ENCODE data around the gene TDG. TPM values are rescaled to one million over a fixed set of nuclear protein-coding genes. Genes with fewer than 3 reads are reported as not detected.

The TDG gene
- total and polyA plus RNA-seq, 4 donors: 5.0 to 18.7 (median 11.8) TPM

DNA sequence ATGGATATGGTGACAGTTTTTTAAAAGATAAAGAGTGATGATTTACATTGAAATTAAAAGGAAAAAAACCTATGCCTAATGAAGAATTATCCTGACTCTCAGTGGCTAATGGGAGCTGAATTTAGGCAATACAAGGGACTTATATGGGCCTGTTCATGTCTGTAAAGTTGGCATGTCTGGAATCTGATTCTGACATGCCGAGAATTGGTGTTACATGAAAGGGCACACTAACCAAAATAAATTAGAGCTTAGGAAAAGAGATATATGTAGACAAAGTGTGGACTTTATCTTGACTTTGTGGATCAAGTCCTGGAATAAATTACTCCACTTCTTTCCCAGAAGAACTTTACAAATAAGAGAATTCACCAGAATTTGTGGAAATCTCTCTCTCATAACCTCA, 1.1 kb downstream of the TDG start:
- DNase-seq (ENCODE audit: low spot score): no peak
- peaks cover 6 to 24% (median 17%) of the 10 kb centered on the region in 4 donors for H3K4me1 ChIP-seq (ENCODE audit: control insufficient read depth in 4 of 4, insufficient read depth in 4 of 4, low read length in 3 of 4)
- 26% methylated on average over 1 of the region's 1 CpG for WGBS

GRCh38 chr12:103969391-103969790, 3.7 kb downstream of the TDG start:
- no peaks in the 10 kb centered on the region for H3K27me3 ChIP-seq (ENCODE audit: control insufficient read depth in 4 of 4, insufficient read depth in 4 of 4, low read length in 3 of 4)
- H3K4me1 ChIP-seq (ENCODE audit: control insufficient read depth in 4 of 4, insufficient read depth in 4 of 4, low read length in 3 of 4): peaks cover 6 to 18% (median 15%) of the 10 kb centered on the region in 4 donors
- DNase-seq (ENCODE audit: low spot score): no peak
- no peak for TF ChIP-seq GABPA (IDR thresholded peaks at IDR 0.05 in 1 of 2, conservative IDR thresholded peaks at IDR 0.05 in 1 of 2)
- TF ChIP-seq RAD21 (IDR thresholded peaks at IDR 0.05): no peak
- TF ChIP-seq YY1 (IDR thresholded peaks at IDR 0.05): no peak
- TF ChIP-seq FOXA1 (IDR thresholded peaks at IDR 0.05): no peak
- H3K9me3 ChIP-seq (ENCODE audit: control insufficient read depth in 4 of 4, low read length in 3 of 4): no peaks in the 10 kb centered on the region
- no peak overlapping the region for H3K9ac ChIP-seq (ENCODE audit: low read depth in 1 of 2, low read length in 2 of 2)
- no peak overlapping the region for H3K4me3 ChIP-seq (ENCODE audit: low read depth in 1 of 3, low read length in 3 of 3)
- H3K27ac ChIP-seq (ENCODE audit: low read depth in 1 of 2, low read length in 2 of 2): no peak overlapping the region
- WGBS: 78% methylated on average over 2 of the region's 2 CpGs
- H3K36me3 ChIP-seq (ENCODE audit: control insufficient read depth in 4 of 4, insufficient read depth in 3 of 4, low read depth in 1 of 4, low read length in 3 of 4): no peaks in the 10 kb centered on the region

More for the DNA sequence above, 1.1 kb downstream of the TDG start:
- H3K9me3 ChIP-seq (ENCODE audit: control insufficient read depth in 4 of 4, low read length in 3 of 4): no peaks in the 10 kb centered on the region
- H3K4me3 ChIP-seq (ENCODE audit: low read depth in 1 of 3, low read length in 3 of 3): peak overlapping the region; percentile 79 to 98 (median 81)
- H3K27me3 ChIP-seq (ENCODE audit: control insufficient read depth in 4 of 4, insufficient read depth in 4 of 4, low read length in 3 of 4): no peaks in the 10 kb centered on the region
- peak overlapping the region; percentile 73 to 93 for H3K27ac ChIP-seq (ENCODE audit: low read depth in 1 of 2, low read length in 2 of 2)
- TF ChIP-seq, protein P1, sequence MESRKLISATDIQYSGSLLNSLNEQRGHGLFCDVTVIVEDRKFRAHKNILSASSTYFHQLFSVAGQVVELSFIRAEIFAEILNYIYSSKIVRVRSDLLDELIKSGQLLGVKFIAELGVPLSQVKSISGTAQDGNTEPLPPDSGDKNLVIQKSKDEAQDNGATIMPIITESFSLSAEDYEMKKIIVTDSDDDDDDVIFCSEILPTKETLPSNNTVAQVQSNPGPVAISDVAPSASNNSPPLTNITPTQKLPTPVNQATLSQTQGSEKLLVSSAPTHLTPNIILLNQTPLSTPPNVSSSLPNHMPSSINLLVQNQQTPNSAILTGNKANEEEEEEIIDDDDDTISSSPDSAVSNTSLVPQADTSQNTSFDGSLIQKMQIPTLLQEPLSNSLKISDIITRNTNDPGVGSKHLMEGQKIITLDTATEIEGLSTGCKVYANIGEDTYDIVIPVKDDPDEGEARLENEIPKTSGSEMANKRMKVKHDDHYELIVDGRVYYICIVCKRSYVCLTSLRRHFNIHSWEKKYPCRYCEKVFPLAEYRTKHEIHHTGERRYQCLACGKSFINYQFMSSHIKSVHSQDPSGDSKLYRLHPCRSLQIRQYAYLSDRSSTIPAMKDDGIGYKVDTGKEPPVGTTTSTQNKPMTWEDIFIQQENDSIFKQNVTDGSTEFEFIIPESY (IDR thresholded peaks at IDR 0.05): no peak
- no peak for TF ChIP-seq YY1 (IDR thresholded peaks at IDR 0.05)
- no peak for TF ChIP-seq NR2F2 (IDR thresholded peaks at IDR 0.05)
- TF ChIP-seq FOXA1 (IDR thresholded peaks at IDR 0.05): no peak
- TF ChIP-seq, protein P2, sequence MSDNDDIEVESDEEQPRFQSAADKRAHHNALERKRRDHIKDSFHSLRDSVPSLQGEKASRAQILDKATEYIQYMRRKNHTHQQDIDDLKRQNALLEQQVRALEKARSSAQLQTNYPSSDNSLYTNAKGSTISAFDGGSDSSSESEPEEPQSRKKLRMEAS (IDR thresholded peaks at IDR 0.05): no peak
- no peak for TF ChIP-seq GABPA (IDR thresholded peaks at IDR 0.05 in 1 of 2, conservative IDR thresholded peaks at IDR 0.05 in 1 of 2)
- no peak for TF ChIP-seq HNF4G (IDR thresholded peaks at IDR 0.05)
- TF ChIP-seq REST (IDR thresholded peaks at IDR 0.05): no peak
- no peak for TF ChIP-seq RAD21 (IDR thresholded peaks at IDR 0.05)
- H3K36me3 ChIP-seq (ENCODE audit: control insufficient read depth in 4 of 4, insufficient read depth in 3 of 4, low read depth in 1 of 4, low read length in 3 of 4): no peaks in the 10 kb centered on the region
- H3K9ac ChIP-seq (ENCODE audit: low read depth in 1 of 2, low read length in 2 of 2): peak overlapping the region; percentile 94 to 96

- no peaks in the 10 kb centered on the region for H3K27me3 ChIP-seq (ENCODE audit: control insufficient read depth in 4 of 4, insufficient read depth in 4 of 4, low read length in 3 of 4)
- TF ChIP-seq, protein P3, sequence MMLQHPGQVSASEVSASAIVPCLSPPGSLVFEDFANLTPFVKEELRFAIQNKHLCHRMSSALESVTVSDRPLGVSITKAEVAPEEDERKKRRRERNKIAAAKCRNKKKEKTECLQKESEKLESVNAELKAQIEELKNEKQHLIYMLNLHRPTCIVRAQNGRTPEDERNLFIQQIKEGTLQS (IDR thresholded peaks at IDR 0.05): no peak
- TF ChIP-seq, protein P4, sequence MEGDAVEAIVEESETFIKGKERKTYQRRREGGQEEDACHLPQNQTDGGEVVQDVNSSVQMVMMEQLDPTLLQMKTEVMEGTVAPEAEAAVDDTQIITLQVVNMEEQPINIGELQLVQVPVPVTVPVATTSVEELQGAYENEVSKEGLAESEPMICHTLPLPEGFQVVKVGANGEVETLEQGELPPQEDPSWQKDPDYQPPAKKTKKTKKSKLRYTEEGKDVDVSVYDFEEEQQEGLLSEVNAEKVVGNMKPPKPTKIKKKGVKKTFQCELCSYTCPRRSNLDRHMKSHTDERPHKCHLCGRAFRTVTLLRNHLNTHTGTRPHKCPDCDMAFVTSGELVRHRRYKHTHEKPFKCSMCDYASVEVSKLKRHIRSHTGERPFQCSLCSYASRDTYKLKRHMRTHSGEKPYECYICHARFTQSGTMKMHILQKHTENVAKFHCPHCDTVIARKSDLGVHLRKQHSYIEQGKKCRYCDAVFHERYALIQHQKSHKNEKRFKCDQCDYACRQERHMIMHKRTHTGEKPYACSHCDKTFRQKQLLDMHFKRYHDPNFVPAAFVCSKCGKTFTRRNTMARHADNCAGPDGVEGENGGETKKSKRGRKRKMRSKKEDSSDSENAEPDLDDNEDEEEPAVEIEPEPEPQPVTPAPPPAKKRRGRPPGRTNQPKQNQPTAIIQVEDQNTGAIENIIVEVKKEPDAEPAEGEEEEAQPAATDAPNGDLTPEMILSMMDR (IDR thresholded peaks at IDR 0.05; ENCODE audit: low read depth, low read length, missing input control): no peak
- no peak for TF ChIP-seq TAF1 (conservative IDR thresholded peaks at IDR 0.05)
- no peak for TF ChIP-seq HNF4A (conservative IDR thresholded peaks at IDR 0.05)
- no peak for TF ChIP-seq RAD21 (IDR thresholded peaks at IDR 0.05)
- no peak for TF ChIP-seq EGR1 (IDR thresholded peaks at IDR 0.05; ENCODE audit: low read depth in 2 of 2)
- TF ChIP-seq YY1 (IDR thresholded peaks at IDR 0.05): no peak
- no peak for TF ChIP-seq RXRA (IDR thresholded peaks at IDR 0.05)
- TF ChIP-seq, protein P2 (IDR thresholded peaks at IDR 0.05): no peak
- no peak overlapping the region for H3K9ac ChIP-seq (ENCODE audit: low read depth in 1 of 2, low read length in 2 of 2)
- 85% methylated on average over 2 of the region's 2 CpGs for WGBS
- H3K36me3 ChIP-seq (ENCODE audit: control insufficient read depth in 4 of 4, insufficient read depth in 3 of 4, low read depth in 1 of 4, low read length in 3 of 4): peaks cover 6 to 15% (median 12%) of the 10 kb centered on the region in 4 donors
- H3K9me3 ChIP-seq (ENCODE audit: control insufficient read depth in 4 of 4, low read length in 3 of 4): no peaks in the 10 kb centered on the region
- no peak for DNase-seq (ENCODE audit: low spot score)
- H3K4me3 ChIP-seq (ENCODE audit: low read depth in 1 of 3, low read length in 3 of 3): no peak overlapping the region
- H3K4me1 ChIP-seq (ENCODE audit: control insufficient read depth in 4 of 4, insufficient read depth in 4 of 4, low read length in 3 of 4): peaks cover 0 to 2% (median 0%) of the 10 kb centered on the region in 4 donors
- H3K27ac ChIP-seq (ENCODE audit: low read depth in 1 of 2, low read length in 2 of 2): no peak overlapping the region
These were observed 8.2 kb downstream of the TDG start for GRCh38 chr12:103973909-103974308.

Data from liver (tissue), 9 donors.